GM12892 (cell line): Measurements from ENCODE around the gene PBX1.

Experiments
- POLR2A ChIP-seq: IDR thresholded peaks from 2 replicates; pipeline ENCODE4 v1.6.1; 2011; ENCODE audit warnings: low read depth, low read length, control low read depth
- POLR2AphosphoS5 ChIP-seq: IDR thresholded peaks from 2 replicates; pipeline ENCODE4 v1.6.1; 2011; ENCODE audit warnings: low read depth, low read length, control low read depth
- TAF1 ChIP-seq: IDR thresholded peaks from 2 replicates; pipeline ENCODE4 v1.6.1; 2011; ENCODE audit warnings: low read depth, mild to moderate bottlenecking, control low read depth, low read length, borderline replicate concordance

DNA sequence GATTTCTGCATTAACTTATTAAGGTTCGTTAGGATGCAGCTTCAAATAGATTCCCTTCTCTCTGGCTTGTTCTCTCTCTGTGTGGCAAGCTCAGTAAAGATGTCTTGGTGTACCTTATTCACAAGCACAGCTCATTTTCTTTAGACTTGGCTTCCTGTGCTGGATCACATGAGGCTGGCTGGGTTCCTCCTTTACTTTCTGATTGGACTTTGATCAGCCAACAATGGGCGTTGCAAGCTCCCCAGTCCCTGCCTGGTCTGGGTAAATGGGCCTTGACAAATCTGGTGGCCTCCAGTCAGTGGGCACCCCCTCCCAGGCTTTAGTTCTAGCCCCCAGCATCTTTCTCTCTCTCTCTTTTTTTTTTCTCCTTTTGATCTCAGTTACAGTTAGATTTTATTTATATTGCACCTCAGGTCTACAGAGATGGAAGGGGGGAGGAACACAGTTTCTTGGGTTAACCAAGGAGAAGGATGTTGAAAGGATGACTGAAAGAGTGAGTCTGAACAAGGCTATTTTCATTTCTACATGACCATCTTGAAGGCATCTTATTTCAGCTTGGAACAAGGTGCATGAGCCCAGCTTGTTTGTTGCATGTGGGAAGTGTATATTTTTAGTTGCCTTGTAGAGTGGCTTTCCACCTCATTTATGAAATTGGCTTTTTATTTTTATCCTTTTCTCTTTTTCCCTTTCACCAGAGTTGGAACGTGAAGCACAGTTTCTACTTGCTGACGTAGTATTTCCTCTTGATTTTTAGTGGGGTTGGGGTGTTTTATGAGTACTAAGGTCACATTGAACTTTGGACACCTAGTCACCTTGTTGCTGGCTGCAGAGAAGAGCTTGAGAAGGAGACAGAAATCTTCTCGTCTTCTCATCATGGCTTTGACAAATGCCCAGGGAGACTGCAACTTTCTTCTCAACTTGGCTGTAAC, 77.1 kb downstream of the PBX1 start:
- TF ChIP-seq TAF1, result no peak
- TF ChIP-seq POLR2AphosphoS5, result no peak
- TF ChIP-seq POLR2A, result no peak
